ENCODE measurements around the gene ADM5.

GRCh38 chr19:49718991-49719390 lies 29.6 kb downstream of the ADM5 start:
- TF ChIP-seq POLR2A (IDR thresholded peaks at IDR 0.05) (no peak), CTCF (IDR thresholded peaks at IDR 0.05) (no peak), POLR2AphosphoS5 (IDR thresholded peaks at IDR 0.05) (no peak)

Measured in upper lobe of left lung (tissue), 4 donors.